Activated T-cell treated with anti-CD3 and anti-CD28 coated beads, Interleukin-2, amount 50 U/mL, for 24 hours (primary cell): ENCODE measurements around the gene ACHE.

Source experiments
- DNase-seq: peaks from one replicate; pipeline ENCODE4 v3.0.0-alpha.2; 2020
- H3K27ac Mint-ChIP-seq: 2 replicates; pipeline ENCODE4 v1.8.0; 2020; ENCODE audit warnings: mild to moderate bottlenecking, mixed read lengths
- H3K27me3 Mint-ChIP-seq: 2 replicates; pipeline ENCODE4 v1.8.0; 2020; ENCODE audit warnings: mixed read lengths
- H3K36me3 Mint-ChIP-seq: 2 replicates; pipeline ENCODE4 v1.8.0; 2020; ENCODE audit warnings: low read depth, mixed read lengths
- H3K4me1 Mint-ChIP-seq: 2 replicates; pipeline ENCODE4 v1.8.0; 2020; ENCODE audit warnings: low read depth, mixed read lengths
- H3K4me3 Mint-ChIP-seq: 2 replicates; pipeline ENCODE4 v1.8.0; 2020; ENCODE audit warnings: mild to moderate bottlenecking, moderate library complexity, mixed read lengths
- H3K9me3 Mint-ChIP-seq: 2 replicates; pipeline ENCODE4 v1.8.0; 2020; ENCODE audit warnings: mixed read lengths

Gene ACHE

DNA sequence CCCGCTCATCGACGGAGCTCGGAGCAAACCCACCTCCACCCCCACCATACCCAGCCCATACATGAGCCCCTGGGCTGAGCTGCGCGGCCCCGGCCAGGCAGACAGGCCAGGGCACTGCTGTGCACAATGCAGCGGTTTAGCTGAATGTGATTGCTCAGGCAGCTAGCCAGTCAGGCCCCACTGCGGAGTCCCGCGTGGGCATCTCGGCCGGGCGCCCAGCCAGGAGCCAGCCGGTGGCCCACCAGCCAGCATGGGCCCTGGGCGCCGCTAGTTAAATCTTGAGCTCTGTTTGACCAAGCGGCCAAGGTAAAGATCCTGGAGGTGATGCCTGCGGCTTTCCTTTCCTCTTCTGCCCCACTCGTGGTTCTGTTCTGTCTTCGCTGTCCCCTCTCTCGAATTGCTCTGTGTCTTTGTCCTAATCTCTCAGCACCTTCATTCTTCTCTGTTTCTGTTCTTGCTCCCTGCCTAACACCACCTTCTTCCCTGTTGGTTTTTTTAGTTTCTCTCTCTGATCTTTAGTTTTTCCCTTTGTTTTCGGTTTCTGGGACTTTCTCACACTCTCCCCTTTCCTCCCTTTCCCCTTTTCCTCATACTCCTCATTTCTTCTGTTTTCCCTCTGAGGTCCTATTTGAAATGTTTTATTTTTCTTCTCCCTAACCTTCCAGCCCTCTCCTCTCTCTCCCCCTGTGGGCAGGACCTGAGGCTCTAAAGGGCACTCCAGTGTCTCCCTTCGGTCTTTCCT lies 12.7 kb downstream of the ACHE start:
- no peak overlapping the region for H3K4me3 Mint-ChIP-seq
- peaks cover 68% of the 10 kb centered on the region for H3K4me1 Mint-ChIP-seq
- peak overlapping the region; percentile 27 for H3K27ac Mint-ChIP-seq
- no peak for DNase-seq
- no peaks in the 10 kb centered on the region for H3K9me3 Mint-ChIP-seq
- H3K36me3 Mint-ChIP-seq, result peaks cover 100% of the 10 kb centered on the region
- H3K27me3 Mint-ChIP-seq, result no peaks in the 10 kb centered on the region

GRCh38 chr7:100882201-100882600 lies 13.5 kb downstream of the ACHE start:
- H3K4me1 Mint-ChIP-seq, result peaks cover 65% of the 10 kb centered on the region
- no peak overlapping the region for H3K4me3 Mint-ChIP-seq
- H3K27ac Mint-ChIP-seq, result no peak overlapping the region
- peaks cover 100% of the 10 kb centered on the region for H3K36me3 Mint-ChIP-seq
- no peaks in the 10 kb centered on the region for H3K9me3 Mint-ChIP-seq
- no peaks in the 10 kb centered on the region for H3K27me3 Mint-ChIP-seq
- no peak for DNase-seq

GRCh38 chr7:100881136-100881535 lies 14.6 kb downstream of the ACHE start:
- peaks cover 99% of the 10 kb centered on the region for H3K36me3 Mint-ChIP-seq

GRCh38 chr7:100880645-100881044 lies 15.0 kb downstream of the ACHE start:
- Mint-ChIP-seq H3K4me1 (peaks cover 60% of the 10 kb centered on the region), H3K4me3 (no peak overlapping the region), H3K9me3 (no peaks in the 10 kb centered on the region), H3K27ac (peak overlapping the region; percentile 82), H3K36me3 (peaks cover 99% of the 10 kb centered on the region), H3K27me3 (no peaks in the 10 kb centered on the region)
- no peak for DNase-seq

More at GRCh38 chr7:100881136-100881535, 14.6 kb downstream of the ACHE start:
- H3K9me3 Mint-ChIP-seq, result no peaks in the 10 kb centered on the region
- H3K27me3 Mint-ChIP-seq, result no peaks in the 10 kb centered on the region
- no peak for DNase-seq
- H3K4me3 Mint-ChIP-seq, result no peak overlapping the region
- peak overlapping the region; percentile 82 for H3K27ac Mint-ChIP-seq
- H3K4me1 Mint-ChIP-seq, result peaks cover 62% of the 10 kb centered on the region

DNA sequence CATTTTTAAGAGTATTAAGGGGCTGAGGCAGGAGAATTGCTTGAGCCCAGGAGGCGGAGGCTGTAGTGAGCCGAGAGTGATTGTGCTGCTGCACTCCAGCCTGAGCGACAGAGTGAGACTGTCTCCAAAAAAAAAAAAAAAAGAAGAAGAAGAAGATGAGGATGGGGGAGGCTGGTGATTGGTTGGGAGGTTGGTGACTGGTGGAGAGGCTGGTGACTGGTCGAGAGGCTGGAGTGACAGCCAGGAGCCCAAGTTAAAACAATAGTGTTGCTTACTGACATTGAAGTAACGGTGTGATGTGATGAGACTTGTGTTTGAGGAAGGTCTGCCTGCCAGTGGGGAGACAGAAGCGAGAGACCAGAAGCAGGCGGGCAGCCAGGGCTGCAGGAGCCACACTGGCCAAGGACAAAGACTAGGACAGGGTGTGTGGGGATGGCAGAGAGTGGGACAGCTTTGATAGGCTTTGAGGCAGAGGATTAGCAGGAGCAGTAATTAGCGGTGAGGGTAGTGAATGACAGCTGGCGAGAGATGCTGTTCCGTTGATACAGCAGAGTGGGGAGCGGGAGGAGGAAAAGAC lies 15.9 kb downstream of the ACHE start:
- H3K4me1 Mint-ChIP-seq, result peaks cover 60% of the 10 kb centered on the region
- peaks cover 99% of the 10 kb centered on the region for H3K36me3 Mint-ChIP-seq
- H3K9me3 Mint-ChIP-seq, result no peaks in the 10 kb centered on the region
- no peaks in the 10 kb centered on the region for H3K27me3 Mint-ChIP-seq
- peak overlapping the region; percentile 82 for H3K27ac Mint-ChIP-seq
- H3K4me3 Mint-ChIP-seq, result no peak overlapping the region
- no peak for DNase-seq

- no peak for DNase-seq
- Mint-ChIP-seq H3K9me3 (no peaks in the 10 kb centered on the region), H3K4me3 (peak overlapping the region; percentile 100), H3K27ac (peak overlapping the region; percentile 73), H3K36me3 (peaks cover 99% of the 10 kb centered on the region), H3K4me1 (peaks cover 62% of the 10 kb centered on the region), H3K27me3 (no peaks in the 10 kb centered on the region)
Measured at GRCh38 chr7:100878685-100879084, 17.0 kb downstream of the ACHE start.

GRCh38 chr7:100878013-100878412 lies 17.7 kb downstream of the ACHE start:
- peak overlapping the region; percentile 73 for H3K27ac Mint-ChIP-seq
- H3K4me3 Mint-ChIP-seq, result peak overlapping the region; percentile 100
- H3K36me3 Mint-ChIP-seq, result peaks cover 99% of the 10 kb centered on the region
- no peaks in the 10 kb centered on the region for H3K9me3 Mint-ChIP-seq
- DNase-seq, result no peak
- H3K27me3 Mint-ChIP-seq, result no peaks in the 10 kb centered on the region
- H3K4me1 Mint-ChIP-seq, result peaks cover 61% of the 10 kb centered on the region

GRCh38 chr7:100875356-100875751 lies 20.3 kb downstream of the ACHE start:
- Mint-ChIP-seq H3K4me3 (peak overlapping the region; percentile 100), H3K36me3 (peaks cover 96% of the 10 kb centered on the region), H3K9me3 (no peaks in the 10 kb centered on the region), H3K27me3 (no peaks in the 10 kb centered on the region), H3K4me1 (peaks cover 60% of the 10 kb centered on the region), H3K27ac (peak overlapping the region; percentile 99)
- DNase-seq, result no peak

DNA sequence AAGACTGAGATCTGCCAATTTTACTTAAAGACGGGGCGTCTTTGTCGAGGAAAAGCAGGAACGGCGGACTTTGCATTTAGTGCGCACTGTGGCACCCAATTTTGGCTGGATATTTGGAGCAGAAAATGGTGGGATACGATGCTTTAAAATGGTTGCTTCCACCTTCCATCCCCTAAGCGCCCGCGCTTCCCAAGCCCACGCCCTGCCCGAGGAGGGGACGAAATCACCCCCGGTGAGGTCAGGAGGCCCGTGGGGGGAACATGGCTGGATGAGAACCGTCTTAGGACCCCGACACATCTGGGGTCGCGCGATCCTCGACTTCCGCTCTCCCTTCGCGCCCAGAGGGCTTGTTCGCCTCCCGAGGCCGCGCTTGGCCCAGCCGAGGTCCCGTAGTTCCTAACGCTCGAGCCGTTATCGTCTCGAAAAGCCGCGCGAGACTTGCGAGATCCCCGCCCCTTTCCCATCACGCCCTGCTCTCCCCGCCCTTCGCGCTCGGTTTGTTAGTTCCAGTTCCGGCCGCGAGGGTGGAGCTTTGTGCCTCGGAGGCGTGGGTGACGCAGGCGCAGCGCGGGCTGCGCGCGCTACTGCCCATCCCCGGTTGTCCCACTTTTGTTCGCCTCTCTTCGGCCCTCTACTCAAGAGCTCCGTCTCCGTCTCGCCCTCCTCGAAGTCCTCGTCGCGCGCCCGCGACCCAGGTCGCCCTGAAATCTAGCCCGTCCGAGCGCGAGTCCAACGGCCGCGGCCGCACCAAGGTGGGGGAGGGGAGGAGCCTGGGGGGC lies 20.9 kb downstream of the ACHE start, which contains the start of gene SRRT:
TSS of gene SRRT (plus strand) at position 527 of the 779 bp plus-strand sequence. CDS start 488 bp downstream, outside the sequence.
- Mint-ChIP-seq H3K27me3 (no peaks in the 10 kb centered on the region), H3K9me3 (no peaks in the 10 kb centered on the region), H3K27ac (peak within 1 kb of the TSS; percentile 99), H3K4me1 (peaks cover 57% of the 10 kb centered on the region), H3K4me3 (peak within 1 kb of the TSS; percentile 100), H3K36me3 (peaks cover 95% of the 10 kb centered on the region)
- peak; percentile 99 for DNase-seq

- Mint-ChIP-seq H3K36me3 (peaks cover 90% of the 10 kb centered on the region), H3K4me1 (peaks cover 52% of the 10 kb centered on the region), H3K27me3 (no peaks in the 10 kb centered on the region), H3K4me3 (peak overlapping the region; percentile 100), H3K27ac (peak overlapping the region; percentile 99), H3K9me3 (no peaks in the 10 kb centered on the region)
- DNase-seq, result no peak
Measured at GRCh38 chr7:100874300-100874576, 21.4 kb downstream of the ACHE start.

- Mint-ChIP-seq H3K9me3 (no peaks in the 10 kb centered on the region), H3K27ac (peak overlapping the region; percentile 99), H3K36me3 (peaks cover 90% of the 10 kb centered on the region), H3K27me3 (no peaks in the 10 kb centered on the region), H3K4me3 (peak overlapping the region; percentile 100), H3K4me1 (peaks cover 47% of the 10 kb centered on the region)
- no peak for DNase-seq
Measured at GRCh38 chr7:100873599-100874299, 21.9 kb downstream of the ACHE start.

- Mint-ChIP-seq H3K4me1 (peaks cover 28% of the 10 kb centered on the region), H3K27ac (peak overlapping the region; percentile 96), H3K4me3 (peak overlapping the region; percentile 91), H3K9me3 (no peaks in the 10 kb centered on the region), H3K36me3 (peaks cover 68% of the 10 kb centered on the region), H3K27me3 (no peaks in the 10 kb centered on the region)
- DNase-seq, result no peak
Measured at GRCh38 chr7:100867776-100868485, 27.8 kb downstream of the ACHE start.

- Mint-ChIP-seq H3K27me3 (no peaks in the 10 kb centered on the region), H3K9me3 (no peaks in the 10 kb centered on the region), H3K27ac (peak within 1 kb of the TSS; percentile 96), H3K4me1 (peaks cover 28% of the 10 kb centered on the region), H3K36me3 (peaks cover 70% of the 10 kb centered on the region), H3K4me3 (peak within 1 kb of the TSS; percentile 91)
- peak; percentile 83 for DNase-seq
Measured at GRCh38 chr7:100867040-100867775, 28.5 kb downstream of the ACHE start, which contains the start of gene TRIP6. Gene TRIP6, plus strand, starts transcription at chr7:100867387. Its CDS starts 111 bp downstream, at chr7:100867498.
